HEK293T (cell line): ENCODE results near the gene AIRE.

Source experiments
- CTCF ChIA-PET: fragments of 350-600 bp; formaldehyde crosslinking; extraction: SDS; loops from one replicate; lab custom pipeline; 2021; ENCODE audit warnings: antibody characterized with exemption, inconsistent platforms; lab: Yijun Ruan, JAX
- POLR2A ChIA-PET: fragments of 350-600 bp; formaldehyde crosslinking; extraction: SDS; loops from one replicate; lab custom pipeline; 2020; ENCODE audit warnings: antibody characterized with exemption, inconsistent platforms; lab: Yijun Ruan, JAX
- DNase-seq: peaks from one replicate; pipeline ENCODE4 v3.0.0; 2012; ENCODE audit warnings: mixed read lengths; ENCODE audit errors: extremely low spot score
- ARNT ChIP-seq: fragments of 450-650 bp; IDR thresholded peaks from 2 replicates; pipeline ENCODE4 v1.6.1; 2017; ENCODE audit warnings: mild to moderate bottlenecking
- BHLHE40 ChIP-seq: fragments of 450-650 bp; IDR thresholded peaks from 2 replicates; pipeline ENCODE4 v1.6.1; 2016; ENCODE audit warnings: mild to moderate bottlenecking, moderate library complexity, borderline replicate concordance
- CTBP1 ChIP-seq: fragments of 450-650 bp; IDR thresholded peaks from 2 replicates; pipeline ENCODE4 v1.6.1; 2016; ENCODE audit warnings: borderline replicate concordance
- ELF4 ChIP-seq: fragments of 450-650 bp; IDR thresholded peaks from 2 replicates; pipeline ENCODE4 v1.6.1; 2017; ENCODE audit warnings: antibody characterized with exemption
- FOXA1 ChIP-seq: fragments of 450-650 bp; IDR thresholded peaks from 2 replicates; pipeline ENCODE4 v1.6.1; 2016; ENCODE audit warnings: mild to moderate bottlenecking
- FOXK2 ChIP-seq: fragments of 450-650 bp; IDR thresholded peaks from 2 replicates; pipeline ENCODE4 v1.6.1; 2016; ENCODE audit warnings: mild to moderate bottlenecking
- FOXM1 ChIP-seq: fragments of 450-650 bp; IDR thresholded peaks from 2 replicates; pipeline ENCODE4 v1.6.1; 2017; ENCODE audit warnings: mild to moderate bottlenecking, borderline replicate concordance
- HDGF ChIP-seq: fragments of 450-650 bp; IDR thresholded peaks from 2 replicates; pipeline ENCODE4 v1.6.1; 2017; ENCODE audit warnings: antibody characterized with exemption, borderline replicate concordance
- L3MBTL2 ChIP-seq: fragments of 450-650 bp; conservative IDR thresholded peaks from 2 replicates; pipeline ENCODE4 v1.6.1; 2016; ENCODE audit warnings: mild to moderate bottlenecking
- LEF1 ChIP-seq: fragments of 450-650 bp; IDR thresholded peaks from 2 replicates; pipeline ENCODE4 v1.6.1; 2017; ENCODE audit warnings: mild to moderate bottlenecking, borderline replicate concordance
- NFRKB ChIP-seq: fragments of 450-650 bp; IDR thresholded peaks from 2 replicates; pipeline ENCODE4 v1.6.1; 2016; ENCODE audit warnings: mild to moderate bottlenecking, moderate library complexity
- PKNOX1 ChIP-seq: fragments of 450-650 bp; IDR thresholded peaks from 2 replicates; pipeline ENCODE4 v1.6.1; 2016
- SP1 ChIP-seq: fragments of 450-650 bp; IDR thresholded peaks from 2 replicates; pipeline ENCODE4 v1.6.1; 2017
- SUZ12 ChIP-seq: fragments of 450-650 bp; IDR thresholded peaks from 2 replicates; pipeline ENCODE4 v1.6.1; 2016; ENCODE audit warnings: mild to moderate bottlenecking
- TARDBP ChIP-seq: fragments of 450-650 bp; IDR thresholded peaks from 2 replicates; pipeline ENCODE4 v1.6.1; 2016
- ZNF384 ChIP-seq: fragments of 450-650 bp; IDR thresholded peaks from 2 replicates; pipeline ENCODE4 v1.6.1; 2016

AIRE gene

GRCh38 chr21:44271558-44272283 lies 14.0 kb upstream of the AIRE start:
- TF ChIP-seq BHLHE40 (no peak), ZNF384 (no peak), ARNT (no peak), PKNOX1 (no peak), ELF4 (no peak), HDGF (no peak), NFRKB (no peak), FOXM1 (no peak)
- ChIA-PET POLR2A (no interaction called here), CTCF (no interaction called here)
- no peak for DNase-seq

GRCh38 chr21:44272284-44272858 lies 13.3 kb upstream of the AIRE start:
- no peak for DNase-seq
- TF ChIP-seq PKNOX1 (no peak), TARDBP (no peak), CTBP1 (no peak), ELF4 (no peak), LEF1 (no peak), L3MBTL2 (no peak), BHLHE40 (no peak), NFRKB (no peak), HDGF (no peak), SUZ12 (no peak), SP1 (no peak), FOXK2 (no peak), ZNF384 (no peak), FOXA1 (no peak), ARNT (no peak), FOXM1 (no peak)
- ChIA-PET CTCF (no interaction called here), POLR2A (no interaction called here)

- no peak for DNase-seq
- TF ChIP-seq CTBP1 (no peak), FOXM1 (no peak)
- POLR2A ChIA-PET = no interaction called here
- CTCF ChIA-PET = interaction anchor here (1.6 kb wide), 1 partner anchor 25 kb away, joined by 6 read pairs; no protein-coding TSS in a partner anchor
Measured at GRCh38 chr21:44273046-44273445, 12.6 kb upstream of the AIRE start.

GRCh38 chr21:44275041-44275440 lies 10.6 kb upstream of the AIRE start:
- DNase-seq = no peak
- ChIA-PET POLR2A (no interaction called here), CTCF (no interaction called here)
- no peak for TF ChIP-seq SP1
- no peak for TF ChIP-seq PKNOX1
- no peak for TF ChIP-seq NFRKB

- no peak for DNase-seq
- CTCF ChIA-PET = no interaction called here
- TF ChIP-seq SUZ12 = no peak
- POLR2A ChIA-PET = no interaction called here
Measured at GRCh38 chr21:44279354-44280260, 6.1 kb upstream of the AIRE start.

GRCh38 chr21:44281801-44282200 lies 3.9 kb upstream of the AIRE start:
- DNase-seq = no peak
- CTCF ChIA-PET = no interaction called here
- POLR2A ChIA-PET = no interaction called here
- TF ChIP-seq LEF1 = no peak
- TF ChIP-seq CTBP1 = no peak
- no peak for TF ChIP-seq SUZ12
- TF ChIP-seq BHLHE40 = no peak
- TF ChIP-seq ELF4 = no peak
- no peak for TF ChIP-seq NFRKB
- no peak for TF ChIP-seq HDGF
- no peak for TF ChIP-seq ARNT
- TF ChIP-seq TARDBP = no peak
- TF ChIP-seq PKNOX1 = no peak
- TF ChIP-seq L3MBTL2 = no peak
- no peak for TF ChIP-seq ZNF384
- TF ChIP-seq FOXA1 = no peak
- TF ChIP-seq FOXM1 = no peak
- no peak for TF ChIP-seq SP1
- no peak for TF ChIP-seq FOXK2
